Measurements from ENCODE around the gene ZNF480.

GRCh38 chr19:52274191-52274590 lies 22.8 kb upstream of the ZNF480 start:
- no peak for TF ChIP-seq CTCF (IDR thresholded peaks at IDR 0.05; ENCODE audit: low read depth, low read length, missing input control)
- TF ChIP-seq MAX (IDR thresholded peaks at IDR 0.05) = no peak
- no peak for TF ChIP-seq REST (IDR thresholded peaks at IDR 0.05)
- TF ChIP-seq GABPA (IDR thresholded peaks at IDR 0.05 in 1 of 2, conservative IDR thresholded peaks at IDR 0.05 in 1 of 2) = no peak
- no peak for TF ChIP-seq YY1 (IDR thresholded peaks at IDR 0.05)
- TF ChIP-seq EGR1 (IDR thresholded peaks at IDR 0.05; ENCODE audit: low read depth in 2 of 2) = no peak
- TF ChIP-seq ATF3 (IDR thresholded peaks at IDR 0.05) = no peak
- TF ChIP-seq RAD21 (IDR thresholded peaks at IDR 0.05) = no peak
- TF ChIP-seq NR2F2 (IDR thresholded peaks at IDR 0.05) = no peak

Data from liver (tissue), 3 donors.